Uterus (tissue), 2 donors: ENCODE results near the gene ETF1.

Source experiments
- CTCF ChIP-seq, 4 experiments: fragments of 200-600 bp in 2 of 4; fragments of 450-650 bp in 2 of 4; sonication (generic) in 2 of 4; IDR thresholded peaks; one replicate each; pipeline ENCODE4 v1.5.1; 2016 to 2019; ENCODE audit warnings: antibody characterized with exemption in 4 of 4, mild to moderate bottlenecking in 2 of 4, moderate library complexity in 1 of 4
- POLR2A ChIP-seq, 2 donors: fragments of 450-650 bp; IDR thresholded peaks; one replicate each; pipeline ENCODE4 v1.6.1; 2016; ENCODE audit warnings: antibody characterized with exemption in 2 of 2, mild to moderate bottlenecking in 1 of 2, moderate library complexity in 1 of 2

- TF ChIP-seq CTCF (IDR thresholded peaks at IDR 0.05) (no peak), POLR2A (IDR thresholded peaks at IDR 0.05) (no peak)
Measured at GRCh38 chr5:138574744-138575193, 31.7 kb upstream of the ETF1 start.
